ENCODE data around the gene ZSWIM6. TPM values are rescaled to one million over a fixed set of nuclear protein-coding genes. Genes with fewer than 3 reads are reported as not detected.

The ZSWIM6 gene
- total RNA-seq, 1 experiment from 2014 or later: 10.0 TPM

DNA sequence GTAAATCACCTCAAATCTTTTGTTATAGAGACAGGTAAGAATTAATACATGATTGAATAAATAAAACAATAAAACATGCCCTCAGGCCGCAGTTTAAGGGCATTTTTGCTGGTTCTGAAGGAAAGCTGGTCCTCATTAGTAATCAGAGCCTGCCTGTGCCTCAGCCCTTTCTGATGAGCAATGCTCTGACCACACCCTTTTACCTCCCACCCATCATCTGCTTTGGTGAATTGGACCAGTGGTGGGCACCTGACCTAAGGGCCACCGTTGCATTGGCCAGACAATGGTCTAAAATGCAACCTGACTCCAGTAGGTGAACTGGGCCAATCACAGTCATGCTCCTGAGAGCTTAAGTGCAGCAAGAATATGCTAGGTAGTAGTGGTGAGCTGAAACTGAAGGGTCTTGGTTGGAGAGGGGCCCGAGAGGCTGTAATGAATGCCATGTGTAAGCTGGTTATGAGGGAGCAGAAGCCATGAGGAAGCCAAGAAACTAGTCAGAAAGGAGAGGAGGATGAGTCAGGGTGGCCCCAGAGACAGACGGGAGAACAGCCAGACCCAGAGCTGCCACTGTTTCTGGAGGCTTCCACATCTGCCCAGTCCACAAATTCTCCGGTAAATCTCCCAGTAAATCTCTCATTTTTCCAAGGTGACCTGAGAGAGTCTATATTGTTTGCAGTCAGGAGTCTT, 45.5 kb upstream of the ZSWIM6 start:
- peaks cover 11% of the 10 kb centered on the region; the same call in 1 of the 2 replicates for H3K4me1 ChIP-seq
- Mint-ChIP-seq H3K27me3 (ENCODE audit: insufficient read depth, unreplicated experiment) (no peaks in the 10 kb centered on the region), H3K4me1 (ENCODE audit: low read depth, unreplicated experiment) (no peaks in the 10 kb centered on the region), H3K36me3 (ENCODE audit: insufficient read depth, unreplicated experiment) (no peaks in the 10 kb centered on the region), H3K4me3 (ENCODE audit: unreplicated experiment) (no peak overlapping the region), H3K27ac (ENCODE audit: unreplicated experiment) (no peak overlapping the region), H3K9me3 (ENCODE audit: unreplicated experiment) (no peaks in the 10 kb centered on the region)
- intact Hi-C loops (cut with micrococcal nuclease; ENCODE audit: unreplicated experiment): no loop called here
- TF ChIP-seq CTCF (IDR thresholded peaks at IDR 0.05; ENCODE audit: insufficient read depth in 1 of 2, low read depth in 1 of 2, low read length in 1 of 2, severe bottlenecking in 1 of 2, unreplicated experiment in 1 of 2): no peak
- POLR2A ChIA-PET: no interaction called here
- no TSS peak for BruUV-seq (replicated peaks)
- H3K4me3 ChIP-seq (ENCODE audit: low read depth, low read length): no peak overlapping the region
- DNase-seq: no peak
- no peaks in the 10 kb centered on the region for H3K27me3 ChIP-seq (replicated peaks; ENCODE audit: control insufficient read depth, insufficient read depth, low read length)
- no peaks in the 10 kb centered on the region for H3K9me3 ChIP-seq
- H3K36me3 ChIP-seq (ENCODE audit: control insufficient read depth, insufficient read depth, low read length): no peaks in the 10 kb centered on the region
- CTCF ChIA-PET: no interaction called here

DNA sequence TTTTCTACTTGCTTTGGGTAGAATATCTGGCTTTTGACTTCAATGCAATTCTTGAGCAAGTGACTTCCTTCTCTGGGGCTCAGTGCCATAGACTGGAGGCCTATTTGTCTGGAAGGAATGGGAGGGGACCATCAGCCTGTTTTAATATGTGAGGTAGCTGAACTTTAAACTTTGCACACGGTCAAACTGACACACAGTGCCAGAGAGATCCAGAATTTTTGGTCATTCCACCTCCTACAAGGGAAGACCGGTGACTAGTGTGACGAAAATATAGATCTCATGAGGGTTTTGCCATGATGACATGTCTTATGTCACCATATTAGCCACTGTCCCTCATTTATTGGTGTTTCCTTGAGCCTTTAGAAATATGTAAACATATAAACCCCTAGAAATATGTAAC, 44.6 kb upstream of the ZSWIM6 start:
- H3K9me3 Mint-ChIP-seq (ENCODE audit: unreplicated experiment): no peaks in the 10 kb centered on the region
- no peak overlapping the region for H3K4me3 Mint-ChIP-seq (ENCODE audit: unreplicated experiment)
- Histone ChIP-seq H3K27me3 (replicated peaks; ENCODE audit: control insufficient read depth, insufficient read depth, low read length) (no peaks in the 10 kb centered on the region), H3K4me3 (ENCODE audit: low read depth, low read length) (no peak overlapping the region), H3K9me3 (no peaks in the 10 kb centered on the region), H3K4me1 (peaks cover 11% of the 10 kb centered on the region; the same call in 1 of the 2 replicates), H3K36me3 (ENCODE audit: control insufficient read depth, insufficient read depth, low read length) (no peaks in the 10 kb centered on the region)
- no peaks in the 10 kb centered on the region for H3K27me3 Mint-ChIP-seq (ENCODE audit: insufficient read depth, unreplicated experiment)
- H3K36me3 Mint-ChIP-seq (ENCODE audit: insufficient read depth, unreplicated experiment): no peaks in the 10 kb centered on the region
- POLR2A ChIA-PET: no interaction called here
- intact Hi-C loops (cut with micrococcal nuclease; ENCODE audit: unreplicated experiment): no loop called here
- peaks cover 1% of the 10 kb centered on the region for H3K4me1 Mint-ChIP-seq (ENCODE audit: low read depth, unreplicated experiment)
- TF ChIP-seq CTCF (IDR thresholded peaks at IDR 0.05; ENCODE audit: insufficient read depth in 1 of 2, low read depth in 1 of 2, low read length in 1 of 2, severe bottlenecking in 1 of 2, unreplicated experiment in 1 of 2): no peak
- CTCF ChIA-PET: no interaction called here
- no peak overlapping the region for H3K27ac Mint-ChIP-seq (ENCODE audit: unreplicated experiment)
- no TSS peak for BruUV-seq (replicated peaks)
- no peak for DNase-seq

DNA sequence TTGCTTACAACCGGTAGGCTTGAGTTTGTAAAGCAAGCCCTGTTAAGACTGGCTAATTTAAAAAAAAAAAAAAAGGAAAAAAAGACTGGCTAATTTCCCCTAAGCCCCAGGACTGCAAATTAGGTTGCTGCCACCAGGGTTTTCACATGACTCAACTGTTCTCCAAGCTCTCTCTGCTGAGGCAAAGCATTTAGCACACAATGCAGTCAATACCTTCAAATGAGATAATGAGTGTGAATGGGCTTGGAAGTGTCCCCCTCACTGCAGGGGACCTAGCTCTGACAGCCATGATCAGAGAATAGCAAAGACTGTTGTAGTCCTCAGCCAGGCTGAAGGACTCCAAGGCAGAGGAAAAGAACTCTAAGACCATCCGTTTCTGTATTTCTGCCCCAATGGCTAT, 42.8 kb upstream of the ZSWIM6 start:
- no peak overlapping the region for H3K4me3 Mint-ChIP-seq (ENCODE audit: unreplicated experiment)
- TF ChIP-seq CTCF (IDR thresholded peaks at IDR 0.05; ENCODE audit: insufficient read depth in 1 of 2, low read depth in 1 of 2, low read length in 1 of 2, severe bottlenecking in 1 of 2, unreplicated experiment in 1 of 2): no peak
- H3K4me1 ChIP-seq: peaks cover 14% of the 10 kb centered on the region; the same call in 1 of the 2 replicates
- H3K36me3 Mint-ChIP-seq (ENCODE audit: insufficient read depth, unreplicated experiment): no peaks in the 10 kb centered on the region
- POLR2A ChIA-PET: no interaction called here
- DNase-seq: no peak
- intact Hi-C loops (cut with micrococcal nuclease; ENCODE audit: unreplicated experiment): no loop called here
- no peaks in the 10 kb centered on the region for H3K36me3 ChIP-seq (ENCODE audit: control insufficient read depth, insufficient read depth, low read length)
- no peaks in the 10 kb centered on the region for H3K9me3 ChIP-seq
- CTCF ChIA-PET: no interaction called here
- no peaks in the 10 kb centered on the region for H3K27me3 Mint-ChIP-seq (ENCODE audit: insufficient read depth, unreplicated experiment)
- peaks cover 5% of the 10 kb centered on the region for H3K4me1 Mint-ChIP-seq (ENCODE audit: low read depth, unreplicated experiment)
- no peak overlapping the region for H3K4me3 ChIP-seq (ENCODE audit: low read depth, low read length)
- H3K27me3 ChIP-seq (replicated peaks; ENCODE audit: control insufficient read depth, insufficient read depth, low read length): no peaks in the 10 kb centered on the region
- no peak overlapping the region for H3K27ac Mint-ChIP-seq (ENCODE audit: unreplicated experiment)
- BruUV-seq (replicated peaks): no TSS peak
- no peaks in the 10 kb centered on the region for H3K9me3 Mint-ChIP-seq (ENCODE audit: unreplicated experiment)

All from Caco-2 (cell line).